MCF 10A (cell line): ENCODE measurements around the gene FRRS1L. TPM values are rescaled to one million over a fixed set of nuclear protein-coding genes. Genes with fewer than 3 reads are reported as not detected.

Experiments
- BruUV-seq: library from RNA; stranded (reverse); fragments of 400-500 nt; replicated peaks from 2 replicates; lab custom pipeline; 2021; lab: Mats Ljungman, UMichigan
- CTCF ChIA-PET: fragments of 300-600 bp; sonication (Branson Sonifier 250); formaldehyde crosslinking; extraction: SDS; loops from one replicate; lab custom pipeline; 2021; ENCODE audit warnings: antibody characterized with exemption, inconsistent platforms; lab: Yijun Ruan, JAX
- POLR2A ChIA-PET: fragments of 300-600, 350-650 bp; sonication (Branson Sonifier 250); formaldehyde crosslinking; extraction: SDS; loops from one replicate; lab custom pipeline; 2020; ENCODE audit warnings: antibody characterized with exemption, inconsistent platforms; lab: Yijun Ruan, JAX
- DNase-seq: peaks from one replicate; pipeline ENCODE4 v3.0.0-alpha.2; 2018; ENCODE audit not compliant: unreplicated experiment
- H3K27ac Mint-ChIP-seq: one replicate; pipeline ENCODE4 v1.8.0; 2022; ENCODE audit warnings: mild to moderate bottlenecking, low read depth, mixed read lengths; ENCODE audit not compliant: unreplicated experiment
- H3K27me3 Mint-ChIP-seq: one replicate; pipeline ENCODE4 v1.8.0; 2022; ENCODE audit warnings: mixed read lengths; ENCODE audit not compliant: insufficient read depth, unreplicated experiment
- H3K36me3 Mint-ChIP-seq: one replicate; pipeline ENCODE4 v1.8.0; 2022; ENCODE audit warnings: mild to moderate bottlenecking, moderate library complexity, mixed read lengths; ENCODE audit not compliant: insufficient read depth, unreplicated experiment
- H3K4me1 Mint-ChIP-seq: one replicate; pipeline ENCODE4 v1.8.0; 2022; ENCODE audit warnings: mixed read lengths; ENCODE audit not compliant: insufficient read depth, unreplicated experiment
- H3K4me3 Mint-ChIP-seq: one replicate; pipeline ENCODE4 v1.8.0; 2022; ENCODE audit warnings: mild to moderate bottlenecking, moderate library complexity, mixed read lengths; ENCODE audit not compliant: unreplicated experiment
- H3K9me3 Mint-ChIP-seq: one replicate; pipeline ENCODE4 v1.8.0; 2022; ENCODE audit warnings: mixed read lengths; ENCODE audit not compliant: unreplicated experiment
- CTCF ChIP-seq: fragments of 200-600 bp; IDR thresholded peaks from one replicate; pipeline ENCODE4 v1.8.0; 2022; ENCODE audit warnings: antibody characterized with exemption, mild to moderate bottlenecking; ENCODE audit not compliant: unreplicated experiment
- intact Hi-C: fragments of 100-400 bp; cut with micrococcal nuclease; formaldehyde crosslinking; loops from 2 replicates; pipeline ENCODE4 v1.14.1; 2022
- total RNA-seq: library from RNA; stranded (reverse); gene quantifications from 2 replicates; pipeline ENCODE4 v1.2.3, GENCODE V29; 2022

The FRRS1L gene
- total RNA-seq, 1 experiment from 2014 or later: not detected

GRCh38 chr9:109167716-109168115 is 667 bp upstream of the FRRS1L start:
- no peak overlapping the region for H3K4me3 Mint-ChIP-seq
- no peaks in the 10 kb centered on the region for H3K36me3 Mint-ChIP-seq

GRCh38 chr9:109166171-109166770 is 778 bp downstream of the FRRS1L start:
- POLR2A ChIA-PET: interaction anchor here (1.5 kb wide), 1 partner anchor 154 kb away, joined by 3 read pairs; no protein-coding TSS in a partner anchor
- H3K27ac Mint-ChIP-seq: no peak overlapping the region
- H3K4me1 Mint-ChIP-seq: no peaks in the 10 kb centered on the region
- H3K4me3 Mint-ChIP-seq: no peak overlapping the region
- no peaks in the 10 kb centered on the region for H3K27me3 Mint-ChIP-seq
- no peaks in the 10 kb centered on the region for H3K36me3 Mint-ChIP-seq
- DNase-seq: no peak
- no peak for TF ChIP-seq CTCF
- CTCF ChIA-PET: no interaction called here
- intact Hi-C loops: no loop called here
- BruUV-seq: no TSS peak
- H3K9me3 Mint-ChIP-seq: no peaks in the 10 kb centered on the region

More at GRCh38 chr9:109167716-109168115, 667 bp upstream of the FRRS1L start:
- H3K4me1 Mint-ChIP-seq: no peaks in the 10 kb centered on the region
- no peaks in the 10 kb centered on the region for H3K9me3 Mint-ChIP-seq
- H3K27me3 Mint-ChIP-seq: no peaks in the 10 kb centered on the region
- intact Hi-C loops: no loop called here
- no TSS peak for BruUV-seq
- no peak for TF ChIP-seq CTCF
- ChIA-PET CTCF (no interaction called here), POLR2A (no interaction called here)
- no peak overlapping the region for H3K27ac Mint-ChIP-seq
- DNase-seq: no peak

- Mint-ChIP-seq H3K36me3 (no peaks in the 10 kb centered on the region), H3K4me1 (no peaks in the 10 kb centered on the region), H3K4me3 (no peak overlapping the region), H3K9me3 (no peaks in the 10 kb centered on the region), H3K27ac (no peak overlapping the region), H3K27me3 (no peaks in the 10 kb centered on the region)
- no TSS peak for BruUV-seq
- intact Hi-C loops: no loop called here
- no peak for DNase-seq
- CTCF ChIA-PET: interaction anchor here (0.6 kb wide), 1 partner anchor 143 kb away, joined by 4 read pairs; no protein-coding TSS in a partner anchor
- no peak for TF ChIP-seq CTCF
- POLR2A ChIA-PET: interaction anchor here (0.5 kb wide), 1 partner anchor 236 kb away, joined by 3 read pairs; no protein-coding TSS in a partner anchor
Measured at GRCh38 chr9:109164042-109164441, 3.0 kb downstream of the FRRS1L start.

- Mint-ChIP-seq H3K9me3 (no peaks in the 10 kb centered on the region), H3K4me1 (no peaks in the 10 kb centered on the region)
Measured at GRCh38 chr9:109163194-109163593, 3.9 kb downstream of the FRRS1L start.

More at GRCh38 chr9:109163194-109163593, 3.9 kb downstream of the FRRS1L start:
- POLR2A ChIA-PET: no interaction called here
- Mint-ChIP-seq H3K4me3 (no peak overlapping the region), H3K27ac (no peak overlapping the region), H3K27me3 (peaks cover 7% of the 10 kb centered on the region), H3K36me3 (no peaks in the 10 kb centered on the region)
- CTCF ChIA-PET: interaction anchor here (0.9 kb wide), 1 partner anchor 11 kb away, joined by 3 read pairs; no protein-coding TSS in a partner anchor
- no peak for TF ChIP-seq CTCF
- DNase-seq: no peak
- intact Hi-C loops: no loop called here
- BruUV-seq: no TSS peak
